Hepatocyte (in vitro differentiated cells): Measurements from ENCODE around the gene CDHR3. TPM values are rescaled to one million over a fixed set of nuclear protein-coding genes. Genes with fewer than 3 reads are reported as not detected.
A peak's percentile ranks its signal among the peaks of the same experiment; 100 is the strongest.

ENCODE experiments used
- DNase-seq: peaks from one replicate; pipeline ENCODE4 v3.0.0-alpha.2; 2016; ENCODE audit warnings: low spot score
- H2AFZ ChIP-seq: fragments of 200-600 bp; sonication (generic); 2 replicates; pipeline ENCODE4 v1.6.0; 2016; ENCODE audit warnings: antibody characterized with exemption, mild to moderate bottlenecking
- H3K27ac ChIP-seq: fragments of 200-600 bp; sonication (generic); 2 replicates; pipeline ENCODE4 v1.5.1; 2016; ENCODE audit warnings: mild to moderate bottlenecking
- H3K27me3 ChIP-seq: fragments of 200-600 bp; sonication (generic); 2 replicates; pipeline ENCODE4 v1.6.1; 2016
- H3K36me3 ChIP-seq: fragments of 200-600 bp; sonication (generic); replicated peaks from 2 replicates; pipeline ENCODE4 v1.5.1; 2016; ENCODE audit warnings: low read depth; ENCODE audit not compliant: insufficient read depth
- H3K4me1 ChIP-seq: fragments of 200-600 bp; sonication (generic); 2 replicates; pipeline ENCODE4 v1.5.1; 2016; ENCODE audit warnings: mild to moderate bottlenecking, moderate library complexity; ENCODE audit not compliant: insufficient read depth
- H3K4me2 ChIP-seq: fragments of 200-600 bp; sonication (generic); 2 replicates; pipeline ENCODE4 v1.6.0; 2016
- H3K4me3 ChIP-seq: fragments of 200-600 bp; sonication (generic); 2 replicates; pipeline ENCODE4 v1.5.1; 2016; ENCODE audit warnings: mild to moderate bottlenecking
- H3K79me2 ChIP-seq: fragments of 200-600 bp; sonication (generic); 2 replicates; pipeline ENCODE4 v1.6.0; 2017; ENCODE audit warnings: mild to moderate bottlenecking
- H3K9me2 ChIP-seq: fragments of 200-600 bp; sonication (generic); replicated peaks from 2 replicates; pipeline ENCODE4 v1.6.0; 2017; ENCODE audit warnings: mild to moderate bottlenecking; ENCODE audit not compliant: insufficient read depth
- H3K9me3 ChIP-seq: fragments of 200-600 bp; sonication (generic); 2 replicates; pipeline ENCODE4 v1.5.1; 2016; ENCODE audit warnings: low read depth, mild to moderate bottlenecking
- H4K20me1 ChIP-seq: fragments of 200-600 bp; sonication (generic); 2 replicates; pipeline ENCODE4 v1.6.0; 2016; ENCODE audit warnings: mild to moderate bottlenecking; ENCODE audit not compliant: insufficient read depth, poor library complexity, severe bottlenecking
- EZH2 ChIP-seq: fragments of 200-600 bp; sonication (generic); IDR thresholded peaks from 2 replicates; pipeline ENCODE4 v1.6.1; 2016; ENCODE audit warnings: antibody characterized with exemption, mild to moderate bottlenecking, borderline replicate concordance
- EZH2phosphoT487 ChIP-seq: fragments of 200-600 bp; sonication (generic); IDR thresholded peaks from one replicate; pipeline ENCODE4 v1.6.1; 2018; ENCODE audit warnings: antibody characterized with exemption, mild to moderate bottlenecking, low read depth, moderate library complexity; ENCODE audit not compliant: unreplicated experiment, severe bottlenecking
- WGBS: methylation state at CpG from one replicate; pipeline ENCODE4 v1.1.6; 2016; ENCODE audit warnings: low lambda C conversion rate; ENCODE audit errors: missing lambda C conversion rate; 5-methylcytosine and 5-hydroxymethylcytosine counted together
- polyA plus RNA-seq: library from polyadenylated mRNA; unstranded; fragments of >200 nt; fragmentation: Nextera tagmentation; extraction: Ambion mirVana; gene quantifications from 2 replicates; pipeline ENCODE4 v1.2.1, GENCODE V29; 2016
- total RNA-seq: library from RNA; depleted of rRNA; stranded (reverse); fragments of >200 nt; gene quantifications from 2 replicates; pipeline ENCODE4 v1.2.3, GENCODE V29; 2014
- TF ChIP-seq, protein P1 (sequence below): fragments of 200-600 bp; sonication (generic); IDR thresholded peaks from 2 replicates; pipeline ENCODE4 v1.5.1; 2016; ENCODE audit warnings: antibody characterized with exemption, mild to moderate bottlenecking; ENCODE audit not compliant: poor library complexity

CDHR3 gene
- total and polyA plus RNA-seq, 2 experiments from 2014 or later, result 3.3 to 6.9 TPM

DNA sequence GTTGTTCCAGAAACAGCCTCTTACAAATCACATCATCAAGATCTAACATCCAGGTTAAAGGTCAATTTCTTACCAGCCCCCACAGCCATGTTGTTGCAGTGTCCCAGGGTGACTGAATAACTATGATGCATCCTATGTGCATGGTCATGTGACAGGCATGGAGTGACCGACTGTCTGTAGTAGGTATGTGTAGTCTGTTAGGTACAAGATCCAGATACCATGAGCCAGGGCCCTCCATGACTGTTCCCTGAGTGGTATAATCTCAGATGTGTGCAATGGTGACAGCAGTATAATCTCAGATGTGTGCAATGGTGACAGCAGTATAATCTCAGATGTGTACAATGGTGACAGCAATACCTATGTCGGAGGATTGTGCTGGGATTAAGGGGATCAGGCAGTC lies 8.8 kb downstream of the CDHR3 start:
- no peaks in the 10 kb centered on the region for H3K36me3 ChIP-seq
- TF ChIP-seq, protein P1, sequence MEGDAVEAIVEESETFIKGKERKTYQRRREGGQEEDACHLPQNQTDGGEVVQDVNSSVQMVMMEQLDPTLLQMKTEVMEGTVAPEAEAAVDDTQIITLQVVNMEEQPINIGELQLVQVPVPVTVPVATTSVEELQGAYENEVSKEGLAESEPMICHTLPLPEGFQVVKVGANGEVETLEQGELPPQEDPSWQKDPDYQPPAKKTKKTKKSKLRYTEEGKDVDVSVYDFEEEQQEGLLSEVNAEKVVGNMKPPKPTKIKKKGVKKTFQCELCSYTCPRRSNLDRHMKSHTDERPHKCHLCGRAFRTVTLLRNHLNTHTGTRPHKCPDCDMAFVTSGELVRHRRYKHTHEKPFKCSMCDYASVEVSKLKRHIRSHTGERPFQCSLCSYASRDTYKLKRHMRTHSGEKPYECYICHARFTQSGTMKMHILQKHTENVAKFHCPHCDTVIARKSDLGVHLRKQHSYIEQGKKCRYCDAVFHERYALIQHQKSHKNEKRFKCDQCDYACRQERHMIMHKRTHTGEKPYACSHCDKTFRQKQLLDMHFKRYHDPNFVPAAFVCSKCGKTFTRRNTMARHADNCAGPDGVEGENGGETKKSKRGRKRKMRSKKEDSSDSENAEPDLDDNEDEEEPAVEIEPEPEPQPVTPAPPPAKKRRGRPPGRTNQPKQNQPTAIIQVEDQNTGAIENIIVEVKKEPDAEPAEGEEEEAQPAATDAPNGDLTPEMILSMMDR, result no peak
- TF ChIP-seq EZH2phosphoT487, result no peak
- no peak for TF ChIP-seq EZH2
- DNase-seq, result no peak
- no peaks in the 10 kb centered on the region for H3K79me2 ChIP-seq
- no peaks in the 10 kb centered on the region for H3K9me3 ChIP-seq
- no peak overlapping the region for H3K27ac ChIP-seq
- H2AFZ ChIP-seq, result no peak overlapping the region
- no peak overlapping the region for H3K4me2 ChIP-seq
- no peaks in the 10 kb centered on the region for H3K27me3 ChIP-seq
- H3K4me1 ChIP-seq, result no peaks in the 10 kb centered on the region
- no peak overlapping the region for H3K4me3 ChIP-seq
- no peaks in the 10 kb centered on the region for H4K20me1 ChIP-seq
- WGBS, result 84% methylated on average over 2 of the region's 2 CpGs
- H3K9me2 ChIP-seq, result no peaks in the 10 kb centered on the region

- WGBS, result 92% methylated on average over 4 of the region's 4 CpGs
- no peaks in the 10 kb centered on the region for H3K79me2 ChIP-seq
- no peaks in the 10 kb centered on the region for H3K9me3 ChIP-seq
- H2AFZ ChIP-seq, result no peak overlapping the region
- no peak overlapping the region for H3K4me3 ChIP-seq
- no peak overlapping the region for H3K27ac ChIP-seq
- no peaks in the 10 kb centered on the region for H3K27me3 ChIP-seq
- H4K20me1 ChIP-seq, result no peaks in the 10 kb centered on the region
- DNase-seq, result no peak
- H3K4me1 ChIP-seq, result no peaks in the 10 kb centered on the region
- TF ChIP-seq EZH2phosphoT487, result no peak
- TF ChIP-seq, protein P1, result no peak
- no peak for TF ChIP-seq EZH2
- no peak overlapping the region for H3K4me2 ChIP-seq
- no peaks in the 10 kb centered on the region for H3K9me2 ChIP-seq
- no peaks in the 10 kb centered on the region for H3K36me3 ChIP-seq
These were observed 9.2 kb downstream of the CDHR3 start for GRCh38 chr7:105972276-105972675.

DNA sequence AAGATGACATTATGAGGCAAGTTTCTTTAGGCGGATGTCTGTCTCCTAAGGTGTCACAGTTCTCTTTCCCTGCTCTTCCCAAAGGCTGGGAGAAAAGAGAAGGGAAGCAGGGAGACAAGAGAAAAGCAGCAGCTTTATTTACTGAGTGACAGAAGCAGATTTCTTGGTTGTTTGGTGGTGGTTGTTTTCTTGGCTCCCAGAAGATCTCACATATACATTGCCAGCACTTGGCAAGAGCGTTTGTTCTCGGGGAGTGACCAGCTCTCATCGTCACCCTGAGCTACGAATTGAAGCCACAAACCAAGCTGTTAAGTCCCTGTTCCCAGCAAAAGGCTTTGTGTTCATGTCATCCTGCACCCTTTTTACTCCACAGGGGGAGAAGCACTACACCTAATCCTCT lies 11.4 kb downstream of the CDHR3 start:
- 80% methylated on average over 5 of the region's 5 CpGs for WGBS
- no peaks in the 10 kb centered on the region for H4K20me1 ChIP-seq
- no peaks in the 10 kb centered on the region for H3K9me3 ChIP-seq
- H3K79me2 ChIP-seq, result no peaks in the 10 kb centered on the region
- H3K4me1 ChIP-seq, result no peaks in the 10 kb centered on the region
- H2AFZ ChIP-seq, result no peak overlapping the region
- H3K27me3 ChIP-seq, result no peaks in the 10 kb centered on the region
- no peaks in the 10 kb centered on the region for H3K9me2 ChIP-seq
- no peaks in the 10 kb centered on the region for H3K36me3 ChIP-seq
- no peak overlapping the region for H3K4me2 ChIP-seq
- no peak for DNase-seq
- TF ChIP-seq, protein P1, result no peak
- TF ChIP-seq EZH2 (no peak), EZH2phosphoT487 (no peak)
- H3K27ac ChIP-seq, result peak overlapping the region; percentile 33
- no peak overlapping the region for H3K4me3 ChIP-seq
